B cell (primary cell): ENCODE measurements around the gene GDF11. TPM values are rescaled to one million over a fixed set of nuclear protein-coding genes. Genes with fewer than 3 reads are reported as not detected.

Source experiments
- ATAC-seq: fragments of 200-7000 bp; cut with Tn5 transposase; one replicate; pipeline ENCODE4 v1.10.0; 2021; ENCODE audit warnings: low read depth, mild to moderate bottlenecking, moderate number of reproducible peaks, moderate library complexity
- CTCF ChIA-PET: fragments of 350-600 bp; sonication (Branson Sonifier 250); formaldehyde crosslinking; loops from one replicate; lab custom pipeline; 2021; ENCODE audit warnings: antibody characterized with exemption, inconsistent platforms; lab: Charles Lee
- POLR2A ChIA-PET: fragments of 350-600 bp; sonication (Branson Sonifier 250); formaldehyde crosslinking; loops from one replicate; lab custom pipeline; 2021; ENCODE audit warnings: antibody characterized with exemption; lab: Charles Lee
- DNase-seq: peaks from one replicate; pipeline ENCODE4 v3.0.0; 2013
- H2AFZ ChIP-seq: 2 replicates; pipeline ENCODE4 v1.6.1; 2012; ENCODE audit warnings: mild to moderate bottlenecking, low read depth, low read length; ENCODE audit not compliant: insufficient read depth, poor library complexity, severe bottlenecking
- H3K27ac ChIP-seq, 2 donors: 1 replicate in 1 of 2; 2 replicates in 1 of 2; pipeline ENCODE4 v1.5.1; 2012 to 2013; ENCODE audit warnings: low read length in 2 of 2, mild to moderate bottlenecking in 2 of 2, moderate library complexity in 1 of 2
- H3K27me3 ChIP-seq, 4 experiments: fragments of 200-600 bp in 1 of 4; sonication (generic) in 1 of 4; replicated peaks in 1 of 4; 1 replicate in 2 of 4; 2 replicates in 2 of 4; pipeline versions ENCODE4 v1.6.1 to v1.7.0; 2013 to 2016; ENCODE audit warnings: low read length in 3 of 4, mild to moderate bottlenecking in 2 of 4, mixed read lengths in 1 of 4, moderate library complexity in 1 of 4; ENCODE audit not compliant: insufficient read depth in 4 of 4, control insufficient read depth in 3 of 4; ENCODE audit errors: control extremely low read depth in 1 of 4
- H3K36me3 ChIP-seq, 2 experiments: replicated peaks in 1 of 2; 1 replicate in 1 of 2; 2 replicates in 1 of 2; pipeline versions ENCODE4 v1.6.1 to v1.7.1; 2013; ENCODE audit warnings: low read length in 1 of 2; ENCODE audit not compliant: insufficient read depth in 2 of 2, control insufficient read depth in 1 of 2; ENCODE audit errors: control extremely low read depth in 1 of 2, extremely low read depth in 1 of 2
- H3K4me1 ChIP-seq, 2 donors: fragments of 200-600 bp in 1 of 2; sonication (generic) in 1 of 2; 1 replicate in 1 of 2; 2 replicates in 1 of 2; pipeline versions ENCODE4 v1.5.1 to v1.6.1; 2013 to 2017; ENCODE audit warnings: low read length in 2 of 2; ENCODE audit not compliant: control insufficient read depth in 2 of 2, insufficient read depth in 2 of 2
- H3K4me2 ChIP-seq: replicated peaks from 2 replicates; pipeline ENCODE3; 2012; ENCODE audit warnings: mild to moderate bottlenecking, low read depth, low read length; ENCODE audit not compliant: poor library complexity, severe bottlenecking
- H3K4me3 ChIP-seq, 5 experiments: fragments of 200-600 bp in 1 of 5; sonication (generic) in 1 of 5; 1 replicate in 3 of 5; 2 replicates in 2 of 5; pipeline versions ENCODE4 v1.5.1 to v1.7.0; 2011 to 2016; ENCODE audit warnings: low read length in 4 of 5, mild to moderate bottlenecking in 4 of 5, low read depth in 2 of 5, control low read depth in 1 of 5, moderate library complexity in 1 of 5; ENCODE audit not compliant: insufficient read depth in 1 of 5; ENCODE audit errors: control extremely low read depth in 1 of 5, extremely low read depth in 1 of 5
- H3K79me2 ChIP-seq: fragments of 200-600 bp; sonication (generic); one replicate; pipeline ENCODE4 v1.6.0; 2016; ENCODE audit warnings: low read length; ENCODE audit not compliant: control insufficient read depth, insufficient read depth
- H3K9ac ChIP-seq: fragments of 200-600 bp; sonication (generic); 2 replicates; pipeline ENCODE4 v1.6.1; 2017; ENCODE audit warnings: mild to moderate bottlenecking, low read length, moderate library complexity
- H3K9me3 ChIP-seq, 3 donors: one replicate each; pipeline versions ENCODE4 v1.6.1 to v1.7.1; 2013; ENCODE audit warnings: low read length in 2 of 3; ENCODE audit not compliant: control insufficient read depth in 2 of 3, insufficient read depth in 1 of 3; ENCODE audit errors: control extremely low read depth in 1 of 3
- H4K20me1 ChIP-seq: 2 replicates; pipeline ENCODE4 v1.6.0; 2012; ENCODE audit warnings: mild to moderate bottlenecking, low read length; ENCODE audit not compliant: insufficient read depth, control insufficient read depth, poor library complexity, severe bottlenecking
- H3K27ac Mint-ChIP-seq: one replicate; pipeline ENCODE4 v1.8.0; 2021; ENCODE audit warnings: mixed read lengths
- H3K27me3 Mint-ChIP-seq: one replicate; pipeline ENCODE4 v1.8.0; 2021; ENCODE audit warnings: mixed read lengths
- H3K4me1 Mint-ChIP-seq: one replicate; pipeline ENCODE4 v1.8.0; 2021; ENCODE audit warnings: mixed read lengths
- H3K4me3 Mint-ChIP-seq: one replicate; pipeline ENCODE4 v1.8.0; 2021; ENCODE audit warnings: mixed read lengths
- H3K9me3 Mint-ChIP-seq: one replicate; pipeline ENCODE4 v1.8.0; 2022; ENCODE audit warnings: mixed read lengths; ENCODE audit not compliant: insufficient read depth
- CTCF ChIP-seq: fragments of 200-600 bp; IDR thresholded peaks from one replicate; pipeline ENCODE4 v1.8.0; 2022; ENCODE audit warnings: antibody characterized with exemption, mild to moderate bottlenecking
- EZH2 ChIP-seq: IDR thresholded peaks from 2 replicates; pipeline ENCODE4 v1.6.1; 2012; ENCODE audit warnings: borderline replicate concordance, low read depth, mild to moderate bottlenecking, moderate library complexity, low read length; ENCODE audit not compliant: insufficient read depth, poor library complexity, severe bottlenecking
- WGBS: methylation state at CpG from one replicate; pipeline ENCODE4 v1.1.5; 2013; ENCODE audit warnings: missing lambda C conversion rate; ENCODE audit not compliant: insufficient coverage; 5-methylcytosine and 5-hydroxymethylcytosine counted together
- intact Hi-C: fragments of 100-400 bp; cut with micrococcal nuclease; formaldehyde crosslinking; loops from one replicate; pipeline ENCODE4 v1.10.0; 2022
- polyA plus RNA-seq: library from polyadenylated mRNA; depleted of rRNA; stranded (reverse); fragments of >200 nt; gene quantifications from 2 replicates; pipeline ENCODE4 v1.2.3, GENCODE V29; 2012
- total RNA-seq, 2 donors: library from RNA; stranded (reverse); fragments of 120-200 nt in 1 of 2; gene quantifications; 1 replicate in 1 of 2; 2 replicates in 1 of 2; pipeline versions ENCODE4 v1.2.3 to v1.2.4, GENCODE V29; 2013 to 2022

Gene GDF11
- total and polyA plus RNA-seq, 2 donors (not counting 1 experiment from before 2014, with no cell fraction given) = 4.4 to 11.3 TPM

DNA sequence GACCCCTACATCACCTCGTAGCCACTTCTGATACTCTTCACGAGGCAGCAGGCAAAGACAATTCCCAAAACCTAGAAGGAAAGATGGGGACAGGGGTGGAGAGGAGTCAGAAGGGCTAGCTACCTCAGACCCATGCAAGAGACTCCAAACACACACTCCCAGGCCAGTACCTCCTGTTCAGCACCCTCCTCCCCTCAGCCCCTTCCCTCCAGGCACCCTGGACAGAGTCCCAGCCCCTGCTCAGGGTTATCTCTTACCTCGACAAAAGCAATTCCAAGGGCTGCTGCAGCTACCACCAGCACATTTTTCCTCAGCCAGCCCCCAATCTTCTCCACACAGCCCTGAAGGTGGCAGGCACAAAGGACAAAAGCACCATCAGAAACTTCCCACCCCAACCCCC, 17.4 kb upstream of the GDF11 start:
- TF ChIP-seq CTCF (no peak), EZH2 (no peak)
- H3K27ac Mint-ChIP-seq = peak overlapping the region; percentile 86
- ChIA-PET CTCF (interaction anchor here (0.7 to 11.0 kb wide), 5 partner anchors 10 to 219 kb away, joined by 3 to 147 read pairs (median 5); partner anchors contain the start of gene BLOC1S1), POLR2A (no interaction called here)
- H3K4me1 ChIP-seq = peaks cover 21 to 40% of the 10 kb centered on the region in 2 donors
- no peak overlapping the region for H3K4me2 ChIP-seq
- H4K20me1 ChIP-seq = no peaks in the 10 kb centered on the region
- no peak overlapping the region for H3K27ac ChIP-seq
- WGBS = 89% methylated on average over 1 of the region's 3 CpGs
- no peak overlapping the region for H3K4me3 ChIP-seq
- H3K4me1 Mint-ChIP-seq = peaks cover 47% of the 10 kb centered on the region
- H3K4me3 Mint-ChIP-seq = peak overlapping the region; percentile 13
- no peak overlapping the region for H2AFZ ChIP-seq
- H3K9ac ChIP-seq = no peak overlapping the region
- no peak for ATAC-seq
- intact Hi-C loops = loop anchor here (2.0 kb wide), 1 partner anchor 71 kb away; no protein-coding TSS in a partner anchor
- no peaks in the 10 kb centered on the region for H3K9me3 Mint-ChIP-seq
- no peaks in the 10 kb centered on the region for H3K9me3 ChIP-seq
- DNase-seq = no peak
- no peaks in the 10 kb centered on the region for H3K27me3 ChIP-seq
- no peaks in the 10 kb centered on the region for H3K79me2 ChIP-seq
- peaks cover 0 to 18% of the 10 kb centered on the region in 2 experiments for H3K36me3 ChIP-seq
- no peaks in the 10 kb centered on the region for H3K27me3 Mint-ChIP-seq

DNA sequence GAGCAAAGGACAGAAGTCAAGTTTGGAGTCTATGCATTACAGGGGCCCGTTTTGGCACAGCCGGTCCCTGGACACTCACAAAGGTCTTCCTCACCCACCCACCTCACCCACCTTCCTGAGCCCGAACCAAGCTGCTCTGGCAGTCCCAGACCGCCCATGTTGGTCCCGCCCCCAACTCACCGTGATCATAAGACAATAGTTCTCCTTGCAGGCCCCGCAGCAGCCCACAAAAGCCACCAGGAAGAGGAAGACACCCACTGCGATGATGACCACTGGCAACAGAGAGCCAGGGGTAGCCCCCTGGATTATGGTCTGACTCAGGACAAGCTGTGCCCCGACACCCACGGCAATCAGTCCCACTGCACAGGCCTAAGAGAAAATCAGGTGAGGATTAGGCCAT, 16.0 kb upstream of the GDF11 start:
- intact Hi-C loops = no loop called here

More for the DNA sequence above, 16.0 kb upstream of the GDF11 start:
- H3K36me3 ChIP-seq = peaks cover 0 to 17% of the 10 kb centered on the region in 2 experiments
- no peak overlapping the region for H2AFZ ChIP-seq
- peak overlapping the region in 1 of 2 donors; percentile 16 for H3K27ac ChIP-seq
- H3K9ac ChIP-seq = no peak overlapping the region
- Mint-ChIP-seq H3K27ac (peak overlapping the region; percentile 89), H3K27me3 (no peaks in the 10 kb centered on the region), H3K4me3 (peak overlapping the region; percentile 82), H3K9me3 (no peaks in the 10 kb centered on the region), H3K4me1 (peaks cover 45% of the 10 kb centered on the region)
- peaks cover 21 to 40% of the 10 kb centered on the region in 2 donors for H3K4me1 ChIP-seq
- no peak for DNase-seq
- TF ChIP-seq EZH2 (no peak), CTCF (no peak)
- ChIA-PET POLR2A (no interaction called here), CTCF (interaction anchor here (4.2 to 4.4 kb wide), 2 partner anchors 10 to 11 kb away, joined by 24 to 41 read pairs; partner anchors contain the start of gene BLOC1S1)
- no peak for ATAC-seq
- WGBS = 70% methylated on average over 10 of the region's 10 CpGs
- H3K27me3 ChIP-seq = no peaks in the 10 kb centered on the region
- H3K79me2 ChIP-seq = no peaks in the 10 kb centered on the region
- no peaks in the 10 kb centered on the region for H3K9me3 ChIP-seq
- no peak overlapping the region for H3K4me2 ChIP-seq
- H3K4me3 ChIP-seq = no peak overlapping the region
- no peaks in the 10 kb centered on the region for H4K20me1 ChIP-seq
